Measurements from ENCODE around the gene TP53BP2.
"Not testable (repeated sequence)": the region's sequence is repeated elsewhere in the genome, so short reads cannot be mapped to it uniquely, and the experiment has no call there.

Gene TP53BP2, protein sequence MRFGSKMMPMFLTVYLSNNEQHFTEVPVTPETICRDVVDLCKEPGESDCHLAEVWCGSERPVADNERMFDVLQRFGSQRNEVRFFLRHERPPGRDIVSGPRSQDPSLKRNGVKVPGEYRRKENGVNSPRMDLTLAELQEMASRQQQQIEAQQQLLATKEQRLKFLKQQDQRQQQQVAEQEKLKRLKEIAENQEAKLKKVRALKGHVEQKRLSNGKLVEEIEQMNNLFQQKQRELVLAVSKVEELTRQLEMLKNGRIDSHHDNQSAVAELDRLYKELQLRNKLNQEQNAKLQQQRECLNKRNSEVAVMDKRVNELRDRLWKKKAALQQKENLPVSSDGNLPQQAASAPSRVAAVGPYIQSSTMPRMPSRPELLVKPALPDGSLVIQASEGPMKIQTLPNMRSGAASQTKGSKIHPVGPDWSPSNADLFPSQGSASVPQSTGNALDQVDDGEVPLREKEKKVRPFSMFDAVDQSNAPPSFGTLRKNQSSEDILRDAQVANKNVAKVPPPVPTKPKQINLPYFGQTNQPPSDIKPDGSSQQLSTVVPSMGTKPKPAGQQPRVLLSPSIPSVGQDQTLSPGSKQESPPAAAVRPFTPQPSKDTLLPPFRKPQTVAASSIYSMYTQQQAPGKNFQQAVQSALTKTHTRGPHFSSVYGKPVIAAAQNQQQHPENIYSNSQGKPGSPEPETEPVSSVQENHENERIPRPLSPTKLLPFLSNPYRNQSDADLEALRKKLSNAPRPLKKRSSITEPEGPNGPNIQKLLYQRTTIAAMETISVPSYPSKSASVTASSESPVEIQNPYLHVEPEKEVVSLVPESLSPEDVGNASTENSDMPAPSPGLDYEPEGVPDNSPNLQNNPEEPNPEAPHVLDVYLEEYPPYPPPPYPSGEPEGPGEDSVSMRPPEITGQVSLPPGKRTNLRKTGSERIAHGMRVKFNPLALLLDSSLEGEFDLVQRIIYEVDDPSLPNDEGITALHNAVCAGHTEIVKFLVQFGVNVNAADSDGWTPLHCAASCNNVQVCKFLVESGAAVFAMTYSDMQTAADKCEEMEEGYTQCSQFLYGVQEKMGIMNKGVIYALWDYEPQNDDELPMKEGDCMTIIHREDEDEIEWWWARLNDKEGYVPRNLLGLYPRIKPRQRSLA

DNA sequence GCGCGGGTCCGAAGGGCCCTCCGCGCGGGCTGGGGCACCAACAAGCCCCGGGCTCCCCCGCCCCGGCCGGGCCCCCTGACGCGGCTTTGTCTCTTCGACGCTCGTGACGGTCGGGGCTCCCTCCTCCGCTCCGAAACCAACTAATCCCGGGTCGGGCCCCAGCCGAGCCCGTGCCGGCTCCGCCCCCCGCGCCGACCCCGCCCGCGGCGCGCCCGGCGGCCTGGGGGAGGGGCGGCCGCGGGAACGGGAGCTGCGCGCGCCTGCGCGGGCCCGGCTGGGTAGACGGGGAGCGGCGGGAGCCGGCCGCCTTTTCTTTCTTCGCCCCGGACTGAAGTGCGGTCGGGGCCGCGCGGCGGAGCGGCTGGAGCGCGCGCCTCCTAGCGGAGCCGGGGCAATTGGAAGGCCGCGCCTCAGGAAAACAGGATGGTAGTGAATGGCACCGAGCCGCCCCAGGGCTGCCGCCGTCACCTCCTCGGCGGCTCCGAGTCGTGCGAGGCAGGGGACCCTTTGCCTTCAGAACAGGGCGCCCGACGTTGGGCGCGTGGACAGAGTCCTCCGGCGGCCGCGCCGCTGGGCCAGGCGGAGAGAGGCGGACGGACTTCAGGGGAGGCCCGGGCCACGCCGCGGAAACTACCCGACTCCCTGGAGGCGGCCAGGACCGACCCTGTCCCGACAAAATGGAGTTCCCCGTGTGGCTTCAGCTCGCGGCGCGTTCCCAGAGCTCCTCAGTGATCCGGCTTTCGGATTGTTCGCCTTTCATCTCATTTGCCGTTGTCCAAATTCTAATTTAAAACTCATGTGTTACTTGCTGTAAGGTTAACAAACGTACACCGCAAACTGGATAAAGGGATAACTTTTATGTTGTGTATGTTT, at the start of gene TP53BP2:
Gene TP53BP2, minus strand, starts transcription at position 138 of the 873 bp plus-strand sequence. CDS start 267 bp downstream, outside the sequence.
- DNase-seq (ENCODE audit: low read depth in 2 of 2): peak; percentile 73 to 76

GRCh38 chr1:223890494-223890893, 44.7 kb upstream of the TP53BP2 start:
- DNase-seq (ENCODE audit: low read depth in 2 of 2): not testable (repeated sequence)

DNA sequence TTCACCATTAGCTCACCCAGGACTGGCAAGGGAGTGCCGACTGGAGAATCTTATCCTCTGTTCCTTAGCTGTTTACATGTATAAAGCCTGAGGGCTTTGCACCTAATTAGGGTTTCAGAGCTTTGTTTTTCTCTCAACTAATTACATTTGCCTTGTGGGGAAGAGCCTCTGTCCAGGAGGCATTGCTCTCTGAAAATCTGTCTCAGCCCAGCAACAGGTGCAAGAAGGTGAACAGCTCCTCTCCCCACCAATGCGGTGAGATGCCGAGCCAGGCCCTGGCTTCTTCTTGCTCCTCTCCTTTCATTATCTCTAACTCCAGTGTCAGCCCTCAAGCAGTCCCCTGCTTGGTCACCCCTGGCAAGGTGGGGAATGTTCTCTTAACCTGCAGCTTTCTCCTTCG, 43.6 kb upstream of the TP53BP2 start:
- DNase-seq (ENCODE audit: low read depth in 2 of 2): not testable (repeated sequence)

- DNase-seq (ENCODE audit: low read depth in 2 of 2): no peak
Observed at GRCh38 chr1:223887747-223888418, 42.1 kb upstream of the TP53BP2 start.

GRCh38 chr1:223886516-223886921, 40.8 kb upstream of the TP53BP2 start:
- no peak for DNase-seq (ENCODE audit: low read depth in 2 of 2)

- no peak for DNase-seq (ENCODE audit: low read depth in 2 of 2)
Observed at GRCh38 chr1:223885614-223886013, 39.9 kb upstream of the TP53BP2 start.

DNA sequence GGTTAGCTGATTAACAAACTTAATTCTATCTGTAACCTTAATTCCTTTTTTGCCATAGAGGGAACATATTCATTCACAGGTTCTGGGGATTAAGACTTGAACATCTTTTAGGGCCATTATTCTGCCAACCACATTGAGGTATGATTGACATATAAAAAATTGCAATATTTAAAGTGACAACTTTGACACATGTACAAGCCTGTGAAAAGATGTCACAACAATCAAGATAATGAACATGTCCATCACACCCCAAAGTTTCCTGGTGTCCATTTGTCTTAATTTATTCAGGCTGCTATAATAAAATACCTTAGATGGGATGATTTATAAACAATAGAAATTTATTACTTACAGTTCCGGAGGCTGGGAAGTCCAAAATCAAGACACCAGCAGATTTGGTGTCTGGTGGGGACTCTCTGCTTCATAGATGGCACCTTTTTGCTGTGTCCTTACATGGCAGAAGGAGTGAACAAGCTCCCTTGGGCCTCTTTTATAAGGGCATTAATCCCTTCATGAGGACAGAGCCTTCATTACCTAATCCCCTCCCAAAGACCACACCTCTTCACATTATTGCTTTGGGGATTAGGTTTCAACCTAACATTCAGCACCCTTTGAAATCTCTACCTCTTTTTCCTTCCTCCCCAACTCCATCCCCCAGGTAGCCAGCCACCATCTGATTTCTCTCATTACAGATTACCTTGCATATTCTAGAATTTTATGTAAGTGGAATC, 33.0 kb upstream of the TP53BP2 start:
- DNase-seq (ENCODE audit: low read depth in 2 of 2): no peak

DNA sequence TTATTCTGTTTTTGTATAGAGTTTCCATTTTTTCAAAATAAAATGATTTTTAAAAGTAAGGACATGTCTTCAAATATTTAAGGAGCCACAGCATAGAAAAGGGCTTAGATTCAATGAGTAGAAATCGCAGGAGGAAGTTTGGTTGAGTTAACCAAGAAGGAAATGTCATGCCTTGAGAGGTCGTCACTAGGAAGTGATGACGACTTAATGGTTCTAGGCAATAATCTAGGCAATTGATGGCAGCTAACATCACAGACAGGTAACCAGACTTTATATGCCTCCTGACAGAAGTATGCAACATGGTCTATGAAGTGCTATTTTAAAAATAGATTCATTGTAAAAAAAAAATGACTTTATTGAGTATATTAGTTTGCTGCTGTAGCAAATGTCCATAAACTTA, 32.1 kb upstream of the TP53BP2 start:
- no peak for DNase-seq (ENCODE audit: low read depth in 2 of 2)

GRCh38 chr1:223876590-223876989, 30.8 kb upstream of the TP53BP2 start:
- no peak for DNase-seq (ENCODE audit: low read depth in 2 of 2)

GRCh38 chr1:223873044-223873443, 27.3 kb upstream of the TP53BP2 start:
- no peak for DNase-seq (ENCODE audit: low read depth in 2 of 2)

DNA sequence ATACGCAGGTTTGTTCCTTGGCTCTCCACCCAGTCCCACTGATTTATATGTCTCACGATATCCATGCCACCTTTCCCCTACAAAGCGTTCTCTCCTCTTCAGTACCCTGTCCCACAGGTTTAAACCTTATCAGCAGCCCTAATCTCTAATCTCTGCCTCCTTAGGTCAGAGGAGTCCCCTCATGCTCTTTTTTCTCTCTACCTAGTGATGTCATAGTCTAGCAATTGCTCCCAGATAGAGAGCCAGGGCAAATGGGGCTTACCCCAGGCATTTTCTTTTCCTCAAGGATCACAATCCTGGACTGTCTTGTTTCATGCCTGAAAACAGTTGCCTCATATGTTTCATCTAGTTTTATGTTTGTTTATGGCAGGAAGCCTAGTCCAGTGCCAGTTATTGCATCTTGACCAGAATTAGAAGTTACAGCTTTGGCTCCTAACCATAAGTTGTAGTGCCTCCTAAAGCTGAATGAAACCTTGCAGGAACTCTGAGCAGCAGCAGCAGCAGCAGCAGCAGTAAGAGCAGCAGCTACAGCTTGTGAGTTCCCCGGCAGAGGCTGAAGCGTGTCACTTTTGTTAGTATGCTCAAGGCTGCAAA, 26.7 kb upstream of the TP53BP2 start:
- DNase-seq (ENCODE audit: low read depth in 2 of 2): no peak

DNA sequence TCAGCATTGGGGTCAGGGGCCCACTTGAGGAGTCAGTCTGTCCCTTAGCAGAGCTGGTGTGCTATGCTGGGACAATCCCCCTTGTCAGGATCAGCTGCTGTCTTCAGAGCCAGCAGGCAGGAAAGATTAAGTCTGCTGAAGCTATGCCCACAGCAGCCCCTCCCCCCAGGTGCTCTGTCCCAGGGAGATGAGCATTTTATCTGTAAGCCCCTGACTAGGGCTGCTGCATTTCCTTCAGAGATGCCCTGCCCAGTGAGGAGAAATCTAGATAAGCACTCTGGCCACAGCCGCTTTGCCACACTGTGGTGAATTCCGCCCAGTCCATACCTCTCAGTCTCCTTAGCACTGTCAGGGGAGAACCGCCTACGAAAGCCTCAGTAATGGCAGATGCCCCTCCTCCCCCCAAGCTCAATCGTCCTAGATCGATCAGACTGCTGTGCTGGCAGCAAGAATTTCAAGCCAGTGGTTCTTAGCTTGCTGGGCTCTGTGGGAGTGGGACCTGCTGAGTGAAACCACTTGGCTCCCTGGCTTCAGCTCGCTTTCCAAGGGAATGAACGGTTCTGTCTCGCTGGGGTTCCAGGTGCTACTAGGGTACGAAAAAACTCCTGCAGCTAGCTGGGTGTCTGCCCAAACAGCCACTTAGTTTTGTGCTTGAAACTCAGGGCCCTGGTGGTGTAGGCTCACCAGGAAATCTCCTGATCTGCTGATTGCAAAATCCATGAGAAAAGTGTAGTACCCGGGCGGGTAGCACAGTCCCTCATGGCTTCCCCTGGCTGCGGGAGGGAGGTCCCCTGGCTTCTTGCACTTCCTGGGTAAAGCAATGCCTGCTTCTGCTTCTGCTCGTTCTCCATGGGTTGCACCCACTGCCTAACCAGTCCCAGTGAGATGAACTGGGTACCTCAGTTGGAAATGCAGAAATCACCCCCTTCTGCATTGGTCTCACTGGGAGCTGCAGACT, 25.1 kb upstream of the TP53BP2 start:
- DNase-seq (ENCODE audit: low read depth in 2 of 2): no peak

DNA sequence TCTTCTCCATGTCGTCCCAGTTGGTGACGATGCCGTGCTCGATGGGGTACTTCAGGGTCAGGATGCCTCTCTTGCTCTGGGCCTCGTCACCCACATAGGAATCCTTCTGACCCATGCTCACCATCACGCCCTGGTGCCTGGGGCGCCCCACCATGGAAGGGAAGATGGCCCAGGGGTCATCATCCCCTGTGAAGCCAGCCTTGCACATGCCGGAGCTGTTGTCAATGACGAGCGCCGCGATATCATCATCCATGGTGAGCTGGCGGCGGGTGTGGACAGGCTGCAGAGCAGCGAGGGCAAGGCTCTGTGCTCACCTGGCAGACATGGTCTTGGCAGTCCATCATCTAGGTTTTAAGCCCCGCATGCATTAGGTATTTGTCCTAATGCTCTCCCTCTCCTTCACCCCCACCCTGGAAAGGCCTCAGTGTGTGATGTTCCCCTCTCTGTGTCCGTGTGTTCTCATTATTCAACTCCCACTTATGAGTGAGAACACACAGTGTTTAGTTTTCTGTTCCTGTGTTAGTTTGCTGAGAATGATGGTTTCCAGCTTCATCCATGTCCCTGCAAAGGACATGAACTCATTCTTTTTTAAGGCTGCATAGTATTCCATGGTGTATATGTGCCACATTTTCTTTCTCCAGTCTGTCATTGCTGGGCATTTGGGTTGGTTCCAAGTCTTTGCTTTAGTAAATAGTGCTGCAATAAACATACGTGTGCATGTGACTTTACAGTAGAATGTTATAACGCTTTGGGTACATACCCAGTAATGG, 19.0 kb upstream of the TP53BP2 start:
- DNase-seq (ENCODE audit: low read depth in 2 of 2): not testable (repeated sequence)

- no peak for DNase-seq (ENCODE audit: low read depth in 2 of 2)
Observed at GRCh38 chr1:223864084-223864483, 18.3 kb upstream of the TP53BP2 start.

- no peak for DNase-seq (ENCODE audit: low read depth in 2 of 2)
Observed at GRCh38 chr1:223861904-223862303, 16.2 kb upstream of the TP53BP2 start.

DNA sequence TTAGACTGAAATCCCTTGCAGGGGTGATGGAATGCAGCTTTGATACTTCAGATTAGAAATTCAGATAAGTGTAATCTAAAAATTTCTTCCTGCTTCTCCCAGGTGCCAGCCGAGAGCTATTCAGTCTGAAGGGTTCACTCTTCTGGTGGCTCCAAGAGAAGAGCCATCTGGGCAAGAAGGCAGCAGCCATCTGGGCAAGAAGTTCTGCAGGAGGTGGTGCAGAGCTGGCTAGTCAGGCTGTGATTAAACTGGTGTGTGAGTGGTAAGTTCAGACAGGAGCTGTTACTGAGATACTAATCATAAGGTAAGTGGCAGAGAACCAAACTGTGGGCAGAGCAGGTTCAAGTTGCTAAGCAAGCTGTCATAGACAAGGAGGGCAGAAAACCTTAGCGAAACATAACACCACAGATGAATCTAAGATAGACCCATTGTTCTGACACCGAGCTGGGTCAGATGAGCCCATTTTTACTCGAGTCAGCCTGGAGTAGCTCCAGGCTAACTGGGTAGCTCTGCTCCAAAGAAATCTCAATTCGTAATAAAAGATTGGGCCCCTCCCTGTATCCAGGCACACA, 14.4 kb upstream of the TP53BP2 start:
- DNase-seq (ENCODE audit: low read depth in 2 of 2): no peak

GRCh38 chr1:223859058-223859457, 13.3 kb upstream of the TP53BP2 start:
- no peak for DNase-seq (ENCODE audit: low read depth in 2 of 2)

Measured in stimulated activated CD8-positive, alpha-beta memory T cell treated with anti-CD3 and anti-CD28 coated beads, Interleukin-2, amount 100 ng/mL, for 48 hours (primary cell).